CD4-positive, alpha-beta T cell treated with Interleukin-12 subunit alpha and Interleukin-12 subunit beta, for 1 hour (primary cell): Measurements from ENCODE around the gene MAML3.

ENCODE experiments used
- DNase-seq: peaks from one replicate; pipeline ENCODE4 v3.0.0-alpha.2; 2020

The MAML3 gene

DNA sequence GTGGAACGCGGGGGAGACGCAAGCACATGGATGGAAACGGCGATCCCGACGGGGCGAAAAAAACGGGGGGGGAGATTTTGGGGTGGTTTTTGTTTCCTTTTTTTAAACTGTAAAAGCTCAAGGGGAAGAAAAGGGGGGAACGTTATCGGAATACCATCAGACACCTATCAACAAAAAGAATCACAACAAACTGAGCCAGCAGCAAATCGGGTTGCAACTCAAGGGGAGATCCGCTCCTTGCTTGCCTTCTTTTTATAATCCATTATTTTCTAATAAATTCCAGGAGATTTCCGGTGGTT is 616 bp downstream of the MAML3 start:
- no peak for DNase-seq

DNA sequence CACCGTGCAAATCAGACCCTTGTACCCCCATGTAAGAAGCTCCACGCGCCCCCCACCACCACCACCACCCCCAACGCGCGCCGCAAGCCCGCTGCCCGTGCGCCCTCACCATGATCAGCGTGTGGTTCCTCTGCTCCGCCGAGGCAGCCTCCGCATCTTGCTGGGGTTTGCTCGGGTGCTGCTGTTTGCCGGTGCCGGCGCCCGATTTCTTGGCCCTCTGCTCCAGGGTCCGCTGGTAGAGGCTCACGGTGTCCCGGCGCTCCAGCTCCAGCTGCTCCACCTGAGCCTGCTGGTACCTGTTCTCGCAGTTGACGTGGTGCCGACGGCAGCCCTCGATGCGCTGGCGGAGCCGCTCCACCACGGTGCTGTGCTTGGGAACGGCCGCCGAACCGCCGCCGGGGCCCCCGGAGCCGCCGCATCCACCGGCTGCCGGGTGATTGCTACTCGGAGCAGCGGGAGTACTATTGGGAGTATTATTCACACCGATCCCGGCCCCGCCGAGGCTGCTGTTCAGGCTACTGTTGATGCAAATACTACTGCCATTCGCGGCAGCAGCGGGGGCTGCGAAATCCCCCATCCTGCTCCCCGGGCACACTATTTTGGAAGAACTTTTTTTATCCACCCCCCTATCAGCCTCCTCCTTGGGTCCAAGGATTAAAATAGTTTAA is 1.1 kb downstream of the MAML3 start:
- peak; percentile 39 for DNase-seq

DNA sequence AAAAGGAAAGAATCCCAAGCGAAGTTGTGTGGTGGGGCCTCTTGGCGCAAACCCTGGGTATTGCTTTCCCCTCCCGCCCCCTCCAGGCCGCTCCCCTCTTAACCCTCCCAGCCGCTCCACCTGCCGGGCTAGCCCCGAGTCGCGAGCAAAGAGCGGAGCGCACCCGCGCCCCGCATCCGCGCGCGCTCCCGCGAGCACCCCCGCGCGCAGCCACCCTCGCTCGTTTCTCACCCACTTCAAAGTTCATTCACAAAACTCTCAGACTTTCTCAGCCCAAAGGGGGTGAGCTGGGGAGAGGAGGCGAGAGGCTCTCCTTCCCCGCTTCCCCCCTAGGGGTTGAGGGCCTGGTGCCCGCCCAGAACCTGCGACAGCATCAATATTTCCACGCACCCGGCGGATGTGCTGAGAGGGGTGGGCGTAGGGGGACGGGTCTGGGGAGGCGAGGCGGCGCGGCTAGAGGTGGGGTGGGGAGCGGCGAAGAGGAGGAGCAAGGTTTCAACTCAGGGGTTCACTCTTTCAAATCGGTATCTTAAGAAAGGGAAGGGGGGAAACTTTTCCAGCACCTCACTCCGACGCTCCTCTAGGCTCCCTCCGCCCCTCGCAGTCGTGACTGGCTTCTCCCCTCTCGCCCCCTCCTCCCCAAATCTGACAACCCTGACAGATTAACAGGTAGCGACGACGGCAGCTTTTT is 1.8 kb downstream of the MAML3 start:
- peak; percentile 76 for DNase-seq

DNA sequence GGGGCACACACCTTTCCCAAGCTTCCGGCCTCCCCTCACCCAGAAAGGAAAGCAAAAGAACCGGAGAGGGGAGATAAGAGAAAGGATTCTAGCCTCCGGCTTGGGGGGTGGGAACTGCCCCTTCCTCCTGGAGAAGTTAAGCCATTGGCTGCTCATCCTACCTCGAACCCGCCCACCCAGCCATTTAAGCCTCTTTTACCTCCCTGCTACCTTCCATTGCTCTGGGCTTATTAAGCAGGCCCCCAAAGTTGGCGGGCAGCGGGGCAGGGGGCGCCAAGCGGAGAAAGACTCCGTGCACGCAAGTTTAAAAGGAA is 2.3 kb downstream of the MAML3 start:
- peak; percentile 55 for DNase-seq

DNA sequence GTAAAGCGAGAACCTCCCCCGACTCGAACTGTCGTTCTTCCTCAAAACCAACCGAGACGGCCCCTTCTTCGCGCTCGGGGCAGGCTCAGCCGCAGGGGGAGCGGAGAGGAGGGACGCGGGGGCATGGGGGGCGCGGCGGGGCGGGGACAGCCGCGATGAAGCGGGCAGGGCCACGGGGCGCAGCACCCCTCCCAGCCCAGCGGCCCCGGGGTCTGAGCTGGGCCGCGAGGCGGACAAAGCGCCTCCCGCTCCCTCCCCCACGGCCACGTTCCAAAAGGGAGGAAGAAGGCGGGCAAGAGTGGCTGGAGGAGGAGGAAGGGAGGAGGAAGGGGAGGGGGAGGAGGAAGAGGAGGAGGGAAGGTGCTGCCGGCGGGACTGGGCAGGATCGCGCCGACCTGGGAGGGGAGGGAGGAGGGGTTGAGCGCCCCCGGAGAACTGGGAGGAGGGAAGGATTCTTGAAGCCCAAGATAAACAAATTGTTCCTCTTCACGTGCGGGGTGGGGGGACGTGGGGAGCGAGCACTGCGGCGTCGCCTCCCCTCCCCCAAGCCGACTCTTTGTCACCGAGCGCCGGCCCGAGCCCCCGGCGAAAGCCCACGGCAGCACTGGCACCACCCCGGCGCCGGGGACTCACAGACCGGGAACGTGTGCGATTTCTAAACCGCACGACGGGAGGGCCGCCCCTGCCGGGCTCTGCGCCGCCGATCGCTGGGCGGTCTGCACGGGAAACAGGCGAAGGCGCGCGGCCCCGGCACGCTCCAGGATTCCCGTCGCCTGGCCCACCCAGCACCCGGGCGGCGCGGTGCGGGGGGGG is 2.9 kb downstream of the MAML3 start:
- DNase-seq: peak; percentile 74

DNA sequence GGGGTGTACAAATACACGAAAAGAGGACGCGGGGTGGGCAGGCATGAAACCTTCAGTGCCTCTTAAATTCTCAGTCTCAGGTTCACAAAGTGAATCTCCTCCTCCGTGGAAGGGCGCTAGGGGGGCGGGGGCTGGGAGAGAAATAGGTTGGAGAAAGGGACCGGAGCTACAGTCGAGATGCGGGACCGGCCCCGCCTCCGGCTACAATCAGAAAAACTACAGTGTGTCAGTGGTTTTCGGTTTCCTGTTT is 3.4 kb downstream of the MAML3 start:
- no peak for DNase-seq

DNA sequence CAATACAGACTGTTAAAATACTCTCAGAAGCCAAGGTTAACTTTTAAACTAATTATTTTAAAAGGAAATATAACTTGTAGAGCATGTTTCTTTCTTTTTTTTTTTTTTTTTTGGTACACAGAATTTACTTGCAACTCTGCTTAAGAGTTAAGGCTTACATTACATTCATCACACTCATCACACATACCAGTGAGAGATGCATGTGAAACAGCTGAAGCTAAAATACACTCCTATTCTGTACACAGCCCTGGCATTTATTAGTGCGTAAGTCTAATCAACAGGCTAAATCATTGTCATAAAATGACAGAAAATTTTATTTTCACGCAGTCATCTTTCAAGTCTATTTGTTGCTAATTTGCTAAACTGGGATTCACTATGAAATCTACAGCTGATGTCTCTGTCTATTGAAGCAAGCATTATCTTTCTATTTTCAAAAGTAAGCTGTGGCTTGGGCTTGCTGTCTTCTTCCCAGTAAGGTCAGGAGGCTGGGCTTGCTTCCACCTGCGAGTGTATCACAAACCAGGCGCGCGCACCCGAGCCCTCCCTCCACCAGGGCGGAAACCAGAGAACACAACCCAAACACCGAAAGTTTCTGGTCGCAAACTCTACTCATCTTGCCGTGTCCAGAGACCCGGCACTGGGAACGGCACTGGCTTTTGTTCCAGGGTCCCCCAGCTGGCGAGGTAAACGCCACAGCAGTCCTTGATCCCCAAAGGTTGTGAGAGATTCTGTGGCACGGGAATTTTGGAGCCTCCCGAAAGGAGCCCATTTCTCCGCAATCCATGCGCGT is 3.9 kb downstream of the MAML3 start:
- DNase-seq: peak; percentile 56

DNA sequence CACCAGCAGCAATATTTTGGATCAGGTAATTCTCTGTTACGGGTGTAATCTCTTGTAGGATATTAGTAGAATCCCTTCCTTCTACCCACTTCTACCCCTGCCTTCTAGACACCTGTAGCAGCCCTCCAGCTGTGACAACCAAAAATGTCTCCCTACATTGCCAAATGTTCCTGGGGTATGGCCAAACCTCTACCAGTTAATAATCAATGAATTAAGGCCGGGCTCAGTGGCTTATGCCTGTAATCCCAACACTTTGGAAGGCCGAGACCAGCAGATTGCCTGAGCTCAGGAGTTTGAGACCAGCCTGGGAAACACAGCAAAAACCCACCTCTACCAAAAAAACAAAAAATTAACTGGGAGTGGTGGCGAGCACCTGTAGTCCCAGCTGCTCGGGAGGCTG is 9.9 kb downstream of the MAML3 start:
- no peak for DNase-seq

DNA sequence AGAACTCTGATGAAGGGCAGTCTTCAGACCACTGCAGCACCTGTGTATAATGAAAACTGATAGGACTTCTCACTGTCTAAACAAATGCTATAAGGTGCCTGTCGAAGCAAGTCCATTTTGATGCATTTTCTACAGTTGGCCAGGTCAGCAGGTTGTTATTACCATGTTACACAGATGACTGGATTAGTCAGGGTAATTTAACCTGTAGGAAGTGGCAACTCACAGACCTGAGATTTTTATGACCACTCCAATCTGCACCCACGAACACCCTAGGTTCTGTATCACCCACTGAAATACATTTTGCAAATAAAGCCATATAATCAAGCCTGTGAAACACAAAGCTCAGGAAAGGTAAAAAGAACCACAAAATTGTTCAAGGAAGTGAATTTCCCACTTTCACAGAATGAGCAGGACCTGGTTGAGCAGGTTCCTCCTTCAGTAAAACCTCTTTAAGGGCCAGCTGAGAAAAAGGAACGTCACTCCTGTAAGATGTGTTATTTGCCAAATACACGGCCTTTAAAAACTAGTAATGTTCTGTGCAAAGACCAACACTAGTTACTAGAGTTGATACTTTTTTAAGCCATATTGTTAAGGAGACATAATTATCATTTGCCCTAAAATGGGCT is 12.7 kb downstream of the MAML3 start:
- no peak for DNase-seq

DNA sequence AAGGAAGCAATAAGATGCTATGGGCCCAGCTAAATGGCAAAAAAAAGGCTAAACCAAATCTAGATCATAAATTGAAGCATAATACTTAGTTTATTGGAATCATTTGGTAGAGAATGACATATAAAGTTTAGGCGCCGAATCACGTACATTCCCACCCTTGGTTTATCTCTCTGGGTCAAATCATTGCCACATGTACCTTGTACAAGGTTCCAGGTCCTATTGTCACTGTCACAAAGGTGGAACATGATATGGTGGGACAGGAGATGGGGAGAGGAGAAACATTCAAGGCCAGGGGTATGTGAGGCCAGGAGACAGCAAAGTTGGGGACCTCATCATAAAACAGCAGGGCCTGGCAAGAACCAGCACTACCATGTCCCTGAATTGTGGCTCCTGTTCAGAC is 13.4 kb downstream of the MAML3 start:
- DNase-seq: no peak

DNA sequence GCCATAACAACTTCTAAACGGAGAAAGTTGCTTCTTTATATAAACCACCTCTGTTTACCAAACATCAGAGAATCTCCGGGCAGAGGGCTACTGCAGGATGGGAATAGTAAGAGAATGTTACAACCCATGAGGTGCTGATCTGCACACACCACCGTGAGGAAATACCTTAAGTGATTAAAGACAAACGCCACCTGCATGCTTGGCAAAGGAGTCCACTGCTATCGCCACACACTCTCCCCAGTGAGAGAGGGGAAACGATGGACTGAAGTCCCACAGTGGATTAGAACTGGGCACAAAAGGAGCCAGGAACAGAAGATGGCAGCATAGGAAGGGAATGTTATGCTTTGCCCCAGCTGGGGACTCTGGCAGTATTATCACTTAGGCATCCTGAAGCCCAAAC is 15.6 kb downstream of the MAML3 start:
- no peak for DNase-seq

DNA sequence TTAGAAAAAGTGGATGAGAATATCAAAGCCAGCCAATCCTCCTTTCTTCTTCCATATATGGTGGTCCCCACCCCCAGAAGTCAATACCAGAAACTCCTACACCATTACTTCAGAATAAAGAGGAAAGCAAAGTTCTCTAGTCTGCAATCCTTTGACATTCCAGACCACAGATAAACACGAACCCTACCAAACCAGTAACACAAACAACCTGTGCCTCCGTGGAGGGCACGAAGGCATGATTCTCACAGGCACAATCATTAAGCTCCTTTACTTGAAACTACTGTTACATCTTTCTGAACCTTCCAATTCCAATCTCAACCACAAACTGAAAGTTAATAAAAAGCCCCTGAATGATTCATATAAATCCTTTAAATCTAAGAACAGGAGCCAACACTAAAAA is 16.3 kb downstream of the MAML3 start:
- DNase-seq: no peak

DNA sequence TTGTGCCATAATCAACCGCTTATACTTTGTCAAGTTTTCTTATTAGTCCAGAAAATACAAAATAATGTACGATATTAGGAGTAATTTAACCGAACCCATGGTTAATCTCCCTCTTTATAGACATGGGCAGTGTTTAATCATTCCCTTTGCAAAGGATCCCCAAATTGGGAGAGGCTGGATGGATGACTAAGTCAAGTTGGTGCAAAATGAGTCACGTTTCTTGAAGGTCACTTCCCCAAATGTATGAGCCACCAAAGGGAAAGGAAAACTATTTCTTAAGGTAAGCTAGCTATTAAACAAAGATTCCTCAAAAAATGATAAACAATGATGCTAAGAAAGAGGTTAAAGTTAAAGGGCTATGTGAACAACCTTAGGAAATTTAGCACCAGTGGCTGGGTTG is 17.5 kb downstream of the MAML3 start:
- no peak for DNase-seq

DNA sequence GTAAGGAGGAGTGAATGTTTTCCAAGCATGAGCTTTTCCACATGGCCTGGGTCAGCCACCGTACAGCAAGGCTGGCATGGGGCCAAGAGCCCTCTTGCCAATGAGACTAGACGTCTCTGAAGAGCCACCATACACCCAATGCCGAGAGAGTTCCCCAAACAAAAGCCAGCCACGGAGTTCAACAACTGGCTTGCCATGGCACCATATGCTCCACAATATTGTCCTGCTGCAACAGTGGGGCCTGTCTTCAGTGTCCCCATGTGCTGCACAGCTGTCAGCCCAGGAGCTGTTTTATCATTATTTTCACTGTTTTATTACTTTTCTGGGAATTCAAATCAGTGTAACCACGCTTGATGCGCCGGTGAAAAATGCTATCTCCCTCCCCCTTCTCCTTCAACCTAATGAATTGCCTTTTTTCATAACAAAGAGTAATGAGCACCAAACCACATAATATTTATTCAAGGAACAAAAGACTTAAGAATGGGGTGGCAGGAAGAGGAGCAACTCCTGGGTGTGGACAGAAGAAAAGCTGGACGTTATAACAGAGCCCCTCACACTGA is 18.4 kb downstream of the MAML3 start:
- no peak for DNase-seq

DNA sequence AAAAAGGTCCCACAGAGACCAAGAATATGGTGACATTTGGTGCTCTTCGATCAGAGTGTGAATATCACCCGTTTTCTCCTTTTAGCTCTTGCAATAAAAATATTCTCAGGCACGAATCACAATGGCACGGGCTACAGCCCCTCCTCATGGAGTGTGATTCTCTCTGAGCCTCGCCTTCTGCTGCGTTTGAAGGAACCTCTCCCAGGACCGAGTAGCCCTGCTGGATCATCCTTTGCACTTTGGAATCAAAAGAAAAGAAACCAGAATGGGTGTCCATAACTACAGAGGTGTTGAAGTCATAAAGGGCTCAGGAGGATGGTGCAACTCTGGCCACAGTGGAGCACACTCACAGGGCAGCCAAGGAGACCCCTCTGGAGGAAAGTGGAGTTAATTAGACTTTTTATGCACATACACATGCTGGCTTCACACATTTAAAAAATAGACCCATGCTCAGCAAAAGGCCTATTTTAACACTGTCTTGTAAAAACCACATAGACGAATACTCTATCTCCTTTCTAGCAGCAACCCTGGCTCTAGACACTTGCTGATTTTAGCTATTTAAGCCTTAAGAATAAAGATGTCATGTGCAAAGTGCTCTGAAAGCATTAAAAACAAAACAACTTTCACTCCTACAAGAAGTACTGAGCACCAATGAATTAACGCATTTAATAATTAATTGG is 19.1 kb downstream of the MAML3 start:
- no peak for DNase-seq

DNA sequence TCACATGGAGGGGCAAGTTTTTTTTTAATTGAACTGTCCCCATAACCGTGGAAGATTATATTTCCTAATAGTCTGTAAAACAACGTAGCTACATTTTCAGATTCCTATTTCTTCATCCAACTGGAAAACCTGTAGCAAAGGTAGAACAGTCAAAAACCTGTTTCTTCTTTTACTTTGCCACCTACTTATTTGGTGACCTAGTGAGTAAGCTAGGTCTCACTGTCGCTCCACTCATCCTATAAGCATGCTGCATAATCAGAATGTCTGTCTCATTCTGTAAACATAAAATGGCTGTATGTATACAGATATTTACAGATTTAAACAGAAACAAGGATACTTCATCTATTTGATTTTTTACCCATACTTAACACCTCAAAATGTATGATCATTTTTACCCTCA is 20.4 kb downstream of the MAML3 start:
- no peak for DNase-seq

DNA sequence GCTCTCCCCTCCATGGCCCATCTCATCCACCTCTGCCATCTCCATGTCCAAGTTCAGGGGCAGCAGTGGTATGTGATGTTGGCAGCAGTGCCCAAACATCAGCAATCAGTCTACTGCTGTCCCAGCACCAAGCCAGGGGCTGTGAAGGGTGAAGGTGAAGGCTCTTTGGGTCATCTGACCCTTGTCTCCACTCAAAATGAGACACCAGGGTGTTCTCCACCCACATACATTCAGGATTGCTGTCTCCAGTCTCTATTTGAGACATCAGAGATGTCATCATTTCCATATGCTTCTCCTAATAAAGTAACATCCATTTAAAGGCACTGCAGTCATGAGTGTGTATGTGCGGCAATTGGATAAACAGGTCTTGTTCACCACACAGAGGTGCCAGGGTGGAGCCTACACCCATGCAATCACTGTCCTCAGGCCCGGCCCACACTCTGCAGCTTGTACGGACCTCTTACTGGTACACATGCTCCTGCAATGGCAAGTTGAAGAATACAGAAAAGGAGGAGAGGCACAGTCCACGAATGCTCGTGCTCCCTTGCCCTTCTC is 22.2 kb downstream of the MAML3 start:
- no peak for DNase-seq

DNA sequence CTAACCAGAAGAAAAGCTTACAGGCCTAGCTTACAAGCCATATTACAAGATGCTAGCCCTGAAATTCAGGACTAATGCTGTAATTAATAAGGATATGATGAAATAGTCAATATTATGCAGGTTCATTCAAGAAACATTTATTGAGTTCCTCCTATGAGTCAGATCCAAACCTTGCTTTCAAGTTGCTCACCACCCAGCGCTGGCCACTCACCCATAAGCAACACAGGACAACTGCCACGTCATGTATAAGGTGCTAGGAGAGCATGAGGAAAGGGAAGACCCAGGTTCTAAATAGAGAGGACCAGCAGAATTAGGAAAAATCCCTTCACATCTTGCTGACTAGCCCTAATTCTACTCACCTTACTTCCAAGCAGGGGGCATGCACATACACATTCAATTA is 23.3 kb downstream of the MAML3 start:
- DNase-seq: no peak

DNA sequence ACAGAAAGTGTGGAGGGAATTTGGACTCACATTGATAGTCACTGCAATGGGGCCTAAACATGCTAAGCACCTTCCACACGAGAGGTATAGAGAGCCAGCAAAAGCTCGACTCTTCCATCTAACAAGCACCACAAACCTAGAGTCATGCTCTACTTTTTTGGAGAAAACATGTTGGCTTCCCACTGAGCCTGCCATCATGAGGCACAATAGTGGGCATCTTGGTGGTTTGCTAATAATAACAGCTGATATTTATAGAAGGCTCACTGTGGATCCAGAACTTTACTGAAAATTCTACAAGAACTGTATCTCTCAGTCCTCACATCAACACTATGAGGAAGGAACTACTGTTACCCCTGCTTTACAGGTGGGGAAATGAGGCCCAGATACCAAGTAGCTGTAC is 26.6 kb downstream of the MAML3 start:
- DNase-seq: no peak

DNA sequence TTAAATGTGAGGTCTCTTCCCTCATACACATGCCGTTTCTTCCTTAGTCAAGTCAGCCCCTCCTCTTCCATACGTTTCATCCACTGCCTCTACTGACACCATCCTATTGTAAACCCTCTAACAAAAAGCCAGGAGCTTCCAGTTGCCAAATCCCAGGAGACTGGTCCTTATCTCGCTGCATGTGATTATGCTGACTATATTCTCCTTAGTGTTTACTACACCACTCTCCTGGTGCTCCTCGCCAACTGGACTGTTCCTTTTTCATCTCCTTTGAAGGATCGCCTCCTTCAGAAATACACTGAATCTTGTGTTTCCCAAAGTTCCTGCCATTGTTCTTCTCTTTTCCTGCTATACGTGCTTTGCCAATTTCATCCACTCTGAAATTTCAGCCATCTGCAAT is 27.7 kb downstream of the MAML3 start:
- DNase-seq: no peak

DNA sequence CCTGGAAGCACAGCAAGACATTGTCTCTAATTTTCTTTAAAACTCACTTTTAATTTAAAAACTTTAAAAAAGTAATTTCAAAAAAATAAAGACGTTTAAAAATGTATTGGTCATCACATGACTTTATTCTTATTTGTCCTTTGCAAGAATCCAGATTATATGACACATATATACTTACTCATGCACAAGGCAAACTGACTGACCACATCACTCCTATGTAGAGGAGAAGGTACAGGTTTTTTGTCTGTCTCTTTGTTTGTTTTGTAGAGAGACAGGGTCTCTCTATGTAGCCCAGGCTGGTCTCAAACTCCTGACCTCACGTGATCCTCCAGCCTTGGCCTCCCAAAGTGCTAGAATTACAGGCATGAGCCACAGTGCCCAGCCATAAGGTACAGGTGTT is 28.6 kb downstream of the MAML3 start:
- no peak for DNase-seq

DNA sequence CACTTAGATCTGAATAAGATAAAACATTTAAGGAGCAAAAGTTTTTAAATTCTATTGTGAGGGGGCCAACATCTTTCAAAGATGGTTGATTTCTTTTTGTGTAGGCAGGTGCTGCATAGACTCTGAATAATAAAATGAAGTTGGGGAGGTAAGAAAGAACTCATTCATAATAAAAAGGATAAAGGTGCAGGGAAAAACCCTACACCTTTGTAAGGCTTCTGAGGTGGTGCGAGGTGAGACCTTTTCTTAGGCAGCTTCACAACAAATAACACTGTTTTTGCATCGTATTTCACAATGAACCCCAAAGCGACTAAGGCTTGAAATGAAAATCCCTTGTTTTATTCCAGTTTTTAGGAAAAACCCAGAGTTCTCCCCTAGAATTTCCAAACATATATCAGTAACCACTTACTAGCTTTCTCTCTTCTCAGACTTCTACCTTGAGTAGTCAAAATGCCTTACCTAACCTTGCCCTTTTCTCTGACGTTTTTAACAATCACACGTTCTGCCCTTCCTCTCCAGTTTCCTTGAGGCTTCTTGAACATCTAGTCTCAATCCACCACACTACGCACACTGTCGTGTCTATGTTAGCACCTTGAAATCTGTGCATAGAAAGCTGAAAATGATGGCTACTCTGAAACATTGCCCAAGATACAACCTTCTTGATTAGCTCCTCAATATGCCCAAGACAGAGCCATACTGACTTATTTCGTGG is 30.2 kb downstream of the MAML3 start:
- no peak for DNase-seq
